ENCODE measurements around the gene HGFAC.

HGFAC gene

GRCh38 chr4:3426465-3427133 is 15.2 kb upstream of the HGFAC start:
- no peak for DNase-seq (ENCODE audit: low spot score)

- no peak for DNase-seq (ENCODE audit: low spot score)
Observed at GRCh38 chr4:3427134-3427476, 14.7 kb upstream of the HGFAC start.

- DNase-seq (ENCODE audit: low spot score), result no peak
Observed at GRCh38 chr4:3427706-3428446, 13.9 kb upstream of the HGFAC start.

GRCh38 chr4:3429651-3430050 is 12.1 kb upstream of the HGFAC start:
- no peak for DNase-seq (ENCODE audit: low spot score)

- DNase-seq (ENCODE audit: low spot score), result no peak
Observed at GRCh38 chr4:3430524-3430923, 11.2 kb upstream of the HGFAC start.

GRCh38 chr4:3431446-3431993 is 10.2 kb upstream of the HGFAC start:
- DNase-seq (ENCODE audit: low spot score), result no peak

GRCh38 chr4:3432381-3432790 is 9.4 kb upstream of the HGFAC start:
- DNase-seq (ENCODE audit: low spot score), result no peak

- DNase-seq (ENCODE audit: low spot score), result no peak
Observed at GRCh38 chr4:3433138-3433869, 8.5 kb upstream of the HGFAC start.

GRCh38 chr4:3434881-3435685 is 6.7 kb upstream of the HGFAC start:
- no peak for DNase-seq (ENCODE audit: low spot score)

- no peak for DNase-seq (ENCODE audit: low spot score)
Observed at GRCh38 chr4:3435686-3435956, 6.1 kb upstream of the HGFAC start.

GRCh38 chr4:3436048-3436797 is 5.5 kb upstream of the HGFAC start:
- no peak for DNase-seq (ENCODE audit: low spot score)

- DNase-seq (ENCODE audit: low spot score), result no peak
Observed at GRCh38 chr4:3436798-3437581, 4.8 kb upstream of the HGFAC start.

- DNase-seq (ENCODE audit: low spot score), result no peak
Observed at GRCh38 chr4:3437582-3437936, 4.2 kb upstream of the HGFAC start.

GRCh38 chr4:3437998-3438846 is 3.5 kb upstream of the HGFAC start:
- no peak for DNase-seq (ENCODE audit: low spot score)

GRCh38 chr4:3438847-3439180 is 3.0 kb upstream of the HGFAC start:
- DNase-seq (ENCODE audit: low spot score), result no peak

GRCh38 chr4:3439391-3439790 is 2.4 kb upstream of the HGFAC start:
- DNase-seq (ENCODE audit: low spot score), result no peak

GRCh38 chr4:3440011-3440410 is 1.8 kb upstream of the HGFAC start:
- DNase-seq (ENCODE audit: low spot score), result no peak

GRCh38 chr4:3440979-3441500 is 728 bp upstream of the HGFAC start:
- no peak for DNase-seq (ENCODE audit: low spot score)

GRCh38 chr4:3442460-3442958 is 741 bp downstream of the HGFAC start:
- DNase-seq (ENCODE audit: low spot score), result no peak
